GM20431 (cell line): ENCODE results near the gene CSGALNACT2.

ENCODE experiments used
- in situ Hi-C: fragments of 300-500 bp; cut with MseI, MboI; formaldehyde crosslinking; loops from one replicate; pipeline ENCODE4 v1.15.0; 2020; ENCODE audit warnings: low sequenced_read_pairs; ENCODE audit not compliant: unreplicated experiment

Gene CSGALNACT2

DNA sequence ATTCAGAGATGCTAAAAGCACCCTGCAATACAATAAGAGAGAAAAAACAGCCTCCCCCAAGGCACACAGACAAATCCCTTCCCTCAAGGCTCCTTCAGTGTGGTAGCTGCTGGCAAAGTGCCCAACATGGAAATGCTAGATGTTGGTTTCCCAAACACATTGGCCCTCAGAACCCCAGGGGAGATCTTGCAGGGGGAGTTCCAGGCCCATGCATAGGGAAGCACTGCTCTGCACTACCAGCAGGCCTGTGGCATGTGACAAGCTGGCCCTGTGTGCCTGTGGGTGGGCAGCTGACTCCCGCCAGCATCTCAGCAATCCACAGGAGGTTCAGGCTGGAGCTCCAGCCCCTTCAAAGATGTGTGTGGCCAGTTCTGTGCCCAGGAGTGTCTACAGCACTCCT, 16.8 kb upstream of the CSGALNACT2 start:
- in situ Hi-C loops: loop anchor here (25.0 kb wide), 1 partner anchor 259 kb away; no protein-coding TSS in a partner anchor

DNA sequence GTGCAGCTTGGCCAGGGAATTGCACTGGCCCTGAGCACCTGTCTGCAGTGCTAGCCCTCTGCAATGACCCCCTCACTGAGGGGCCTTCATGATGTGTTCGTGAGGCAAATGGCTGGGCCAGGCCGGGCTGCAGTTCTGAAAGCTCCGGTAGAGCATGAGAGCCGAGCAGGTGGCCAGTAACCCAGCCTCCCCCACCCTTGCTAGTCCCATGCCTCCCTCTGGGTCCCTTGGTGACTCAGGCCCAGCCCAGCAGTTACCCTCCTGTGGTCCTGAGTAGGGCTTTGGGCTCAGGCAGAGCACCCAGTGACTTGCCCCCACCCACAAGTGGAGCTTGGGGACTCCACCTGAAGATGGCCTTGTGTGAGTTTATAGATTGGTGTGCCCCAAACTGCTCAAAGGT, 16.1 kb upstream of the CSGALNACT2 start:
- in situ Hi-C loops: loop anchor here (25.0 kb wide), 1 partner anchor 260 kb away; no protein-coding TSS in a partner anchor

DNA sequence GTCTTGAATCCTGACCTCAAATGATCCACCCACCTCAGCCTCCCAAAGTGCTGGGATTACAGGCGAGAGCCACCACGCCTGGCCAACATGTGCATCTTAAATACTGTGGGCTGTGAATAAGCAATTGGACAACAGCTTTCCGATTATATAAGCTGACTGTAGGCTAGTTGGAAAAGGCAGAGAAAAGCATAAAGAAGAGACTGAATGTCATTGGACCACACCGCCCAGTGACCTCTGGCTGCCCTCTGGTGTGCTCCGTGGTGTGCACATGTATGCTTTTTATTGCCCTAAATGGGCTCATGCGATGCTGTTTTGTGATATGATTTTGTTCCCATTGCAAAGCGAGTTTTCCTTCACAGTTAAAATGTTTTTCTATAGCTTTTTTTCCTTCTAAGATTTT, 15.4 kb upstream of the CSGALNACT2 start:
- in situ Hi-C loops: loop anchor here (25.0 kb wide), 1 partner anchor 261 kb away; no protein-coding TSS in a partner anchor

DNA sequence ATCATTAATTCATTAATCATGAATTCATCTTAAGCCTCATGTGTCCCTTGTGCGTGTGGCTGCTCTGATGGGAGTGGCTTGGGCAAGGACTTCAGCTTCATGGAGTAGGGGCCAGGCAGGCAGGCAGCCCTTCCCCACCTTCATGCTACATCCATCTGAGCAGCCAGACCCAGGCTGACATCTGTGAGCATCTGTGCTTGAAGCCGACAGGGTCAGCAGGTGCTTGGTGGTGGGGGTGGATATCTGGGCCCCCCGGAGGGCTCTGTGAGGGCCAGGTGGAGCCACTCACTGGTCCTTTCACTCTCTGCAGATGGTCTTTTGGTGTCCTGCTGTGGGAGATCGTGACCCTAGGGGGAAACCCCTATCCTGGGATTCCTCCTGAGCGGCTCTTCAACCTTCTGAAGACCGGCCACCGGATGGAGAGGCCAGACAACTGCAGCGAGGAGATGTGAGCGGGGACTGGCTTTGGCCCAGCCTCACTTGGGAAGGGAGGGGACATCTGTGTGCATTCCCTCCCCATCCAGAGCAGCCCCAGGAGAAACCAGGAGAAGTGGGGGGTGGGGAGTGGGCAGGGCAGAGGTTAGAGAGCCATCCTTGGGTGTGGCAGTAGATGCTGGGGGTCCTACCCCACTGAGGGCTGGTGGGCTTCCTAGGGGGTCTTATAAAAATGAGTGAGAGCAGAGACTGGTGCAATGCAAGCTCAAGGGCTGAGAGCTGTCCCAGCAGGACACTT, 14.7 kb upstream of the CSGALNACT2 start:
- in situ Hi-C loops: loop anchor here (25.0 kb wide), 1 partner anchor 261 kb away; no protein-coding TSS in a partner anchor

DNA sequence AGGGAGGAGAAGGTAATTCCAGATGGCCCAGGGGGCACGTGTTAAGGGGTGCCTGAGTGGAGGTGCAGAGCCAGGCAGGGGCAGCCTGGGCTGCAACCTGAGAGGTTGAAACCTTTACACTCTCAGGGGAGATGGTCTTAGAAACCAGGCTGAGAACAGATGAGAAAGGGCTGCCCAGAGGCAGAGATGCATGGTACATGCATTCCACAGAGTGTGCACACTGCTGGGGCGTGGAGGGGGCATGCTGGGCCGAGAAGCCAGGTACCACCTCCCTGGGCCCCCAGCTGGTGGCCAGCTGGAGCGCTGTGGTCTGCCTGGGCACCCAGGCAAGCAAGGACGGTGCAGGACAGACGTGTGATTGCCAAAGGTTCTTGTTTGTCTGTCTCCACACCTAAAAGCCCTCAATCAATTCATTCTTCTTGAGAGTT, 14.1 kb upstream of the CSGALNACT2 start:
- in situ Hi-C loops: loop anchor here (25.0 kb wide), 1 partner anchor 262 kb away; no protein-coding TSS in a partner anchor

DNA sequence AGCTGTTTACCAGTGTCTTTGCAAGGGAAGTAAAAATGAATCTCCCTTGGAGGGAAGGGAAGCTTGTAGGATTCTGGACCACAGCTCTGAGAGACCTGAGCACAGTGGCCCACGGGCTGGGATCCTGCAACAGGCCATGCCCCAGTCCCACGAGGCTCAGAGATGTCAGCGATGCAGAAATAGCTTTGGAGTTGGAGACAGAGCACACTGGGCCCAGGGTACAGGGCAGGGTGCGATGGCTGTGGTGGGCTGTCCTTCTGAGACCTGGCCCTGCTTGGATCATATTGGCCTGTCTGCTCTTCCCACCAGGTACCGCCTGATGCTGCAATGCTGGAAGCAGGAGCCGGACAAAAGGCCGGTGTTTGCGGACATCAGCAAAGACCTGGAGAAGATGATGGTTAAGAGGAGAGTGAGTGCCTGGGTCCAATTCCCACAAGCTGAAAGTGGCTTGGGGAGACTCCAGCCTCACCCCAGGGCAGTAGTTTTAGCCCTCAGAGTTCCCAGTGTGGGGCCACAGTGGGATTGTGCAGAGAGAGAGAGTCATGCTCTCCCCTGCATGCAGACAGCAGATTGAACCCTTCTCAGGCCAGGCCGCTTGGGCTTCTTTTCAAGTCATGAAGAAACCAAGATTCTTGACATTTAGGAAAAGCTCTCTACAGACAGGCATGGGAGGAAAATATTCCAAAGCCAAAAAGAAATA, 13.5 kb upstream of the CSGALNACT2 start:
- in situ Hi-C loops: loop anchor here (25.0 kb wide), 1 partner anchor 262 kb away; no protein-coding TSS in a partner anchor

DNA sequence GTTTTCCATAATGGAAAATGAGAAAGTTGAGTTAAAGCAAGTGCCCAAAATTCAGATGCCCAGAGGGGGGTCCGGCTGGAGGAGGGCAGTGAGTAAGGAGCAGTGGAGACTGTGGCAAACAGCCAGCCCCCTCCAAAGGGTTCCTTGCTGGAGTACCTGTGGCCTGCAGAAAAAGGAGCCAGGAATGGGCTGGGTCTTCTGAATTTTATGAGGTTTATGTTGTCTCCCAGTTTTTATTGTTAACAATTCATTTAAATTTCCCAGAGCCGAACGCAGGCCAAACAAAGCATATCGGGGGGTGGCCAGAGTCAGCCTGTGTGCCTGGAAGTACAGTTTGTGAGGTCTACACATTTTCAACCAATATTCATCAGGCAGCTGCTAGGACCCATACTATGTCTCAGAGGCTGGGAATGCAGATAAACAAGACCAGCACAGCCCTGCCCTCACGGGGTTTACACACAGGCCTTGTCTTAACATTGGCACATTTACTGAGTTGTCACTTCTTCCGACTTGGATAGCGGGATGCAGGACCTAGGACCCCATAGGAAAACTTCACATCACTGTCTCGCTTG, 12.9 kb upstream of the CSGALNACT2 start:
- in situ Hi-C loops: no loop called here

DNA sequence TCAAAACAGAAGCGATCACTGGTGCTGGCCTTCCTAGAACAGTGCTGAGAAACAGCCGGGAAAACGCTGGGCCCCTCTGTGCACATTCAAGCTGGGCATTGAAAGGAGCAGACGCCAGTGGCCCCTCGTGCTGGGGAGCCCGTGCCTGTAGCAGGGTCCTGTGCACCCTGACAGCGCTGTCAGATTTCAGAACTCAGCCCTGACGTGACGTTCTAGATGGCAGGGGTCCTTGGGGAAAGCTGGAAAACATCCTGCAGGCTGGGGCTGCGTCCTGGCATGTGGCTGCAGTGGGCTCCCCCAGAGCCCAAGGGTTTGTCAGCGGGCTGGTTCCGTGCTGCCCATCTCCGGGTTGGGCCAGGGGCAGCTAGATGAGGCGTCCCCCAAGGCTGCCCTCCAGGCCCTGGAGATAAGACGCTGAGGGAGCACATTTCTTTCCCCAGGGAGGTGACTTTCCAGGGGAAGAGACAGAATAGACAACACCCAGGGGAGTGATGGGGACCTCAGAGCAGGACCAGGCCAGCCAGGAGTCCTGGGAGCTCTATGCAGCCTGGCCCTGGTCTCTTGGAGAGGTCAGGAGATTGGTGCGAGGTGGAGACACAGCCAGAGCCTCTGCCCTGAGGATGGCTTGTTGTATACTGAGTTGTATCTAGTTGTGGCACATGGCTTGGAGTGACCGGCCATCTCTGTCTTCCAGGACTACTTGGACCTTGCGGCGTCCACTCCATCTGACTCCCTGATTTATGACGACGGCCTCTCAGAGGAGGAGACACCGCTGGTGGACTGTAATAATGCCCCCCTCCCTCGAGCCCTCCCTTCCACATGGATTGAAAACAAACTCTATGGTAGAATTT, 12.1 kb upstream of the CSGALNACT2 start:
- in situ Hi-C loops: no loop called here

DNA sequence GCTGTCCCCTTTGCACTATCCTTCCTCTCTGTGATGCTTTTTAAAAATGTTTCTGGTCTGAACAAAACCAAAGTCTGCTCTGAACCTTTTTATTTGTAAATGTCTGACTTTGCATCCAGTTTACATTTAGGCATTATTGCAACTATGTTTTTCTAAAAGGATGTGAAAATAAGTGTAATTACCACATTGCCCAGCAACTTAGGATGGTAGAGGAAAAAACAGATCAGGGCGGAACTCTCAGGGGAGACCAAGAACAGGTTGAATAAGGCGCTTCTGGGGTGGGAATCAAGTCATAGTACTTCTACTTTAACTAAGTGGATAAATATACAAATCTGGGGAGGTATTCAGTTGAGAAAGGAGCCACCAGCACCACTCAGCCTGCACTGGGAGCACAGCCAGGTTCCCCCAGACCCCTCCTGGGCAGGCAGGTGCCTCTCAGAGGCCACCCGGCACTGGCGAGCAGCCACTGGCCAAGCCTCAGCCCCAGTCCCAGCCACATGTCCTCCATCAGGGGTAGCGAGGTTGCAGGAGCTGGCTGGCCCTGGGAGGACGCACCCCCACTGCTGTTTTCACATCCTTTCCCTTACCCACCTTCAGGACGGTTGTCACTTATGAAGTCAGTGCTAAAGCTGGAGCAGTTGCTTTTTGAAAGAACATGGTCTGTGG, 11.4 kb upstream of the CSGALNACT2 start:
- in situ Hi-C loops: no loop called here

DNA sequence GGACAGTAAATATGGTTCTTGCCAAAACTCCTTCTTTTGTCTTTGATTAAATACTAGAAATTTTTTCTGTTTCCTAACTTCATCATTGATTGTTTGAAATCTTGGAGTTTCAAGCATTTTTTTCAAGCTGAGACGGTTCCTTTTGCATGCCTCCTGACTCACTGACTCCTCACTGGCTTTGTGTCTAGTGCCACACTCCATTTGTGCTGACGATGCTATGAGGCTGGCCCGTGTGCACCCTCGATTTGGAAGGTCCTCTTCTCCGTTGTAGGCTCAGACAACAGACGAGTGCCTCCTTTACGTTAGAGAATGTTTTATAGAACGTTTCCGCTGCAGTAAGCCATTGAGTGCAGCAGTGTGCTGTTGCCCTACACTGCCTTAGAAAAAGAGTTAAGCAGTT, 10.8 kb upstream of the CSGALNACT2 start:
- in situ Hi-C loops: no loop called here

DNA sequence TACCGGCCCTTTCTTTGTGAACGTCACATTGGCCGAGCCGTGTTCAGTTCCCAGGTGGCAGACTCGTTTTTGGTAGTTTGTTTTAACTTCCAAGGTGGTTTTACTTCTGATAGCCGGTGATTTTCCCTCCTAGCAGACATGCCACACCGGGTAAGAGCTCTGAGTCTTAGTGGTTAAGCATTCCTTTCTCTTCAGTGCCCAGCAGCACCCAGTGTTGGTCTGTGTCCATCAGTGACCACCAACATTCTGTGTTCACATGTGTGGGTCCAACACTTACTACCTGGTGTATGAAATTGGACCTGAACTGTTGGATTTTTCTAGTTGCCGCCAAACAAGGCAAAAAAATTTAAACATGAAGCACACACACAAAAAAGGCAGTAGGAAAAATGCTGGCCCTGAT, 9.9 kb upstream of the CSGALNACT2 start:
- in situ Hi-C loops: no loop called here

DNA sequence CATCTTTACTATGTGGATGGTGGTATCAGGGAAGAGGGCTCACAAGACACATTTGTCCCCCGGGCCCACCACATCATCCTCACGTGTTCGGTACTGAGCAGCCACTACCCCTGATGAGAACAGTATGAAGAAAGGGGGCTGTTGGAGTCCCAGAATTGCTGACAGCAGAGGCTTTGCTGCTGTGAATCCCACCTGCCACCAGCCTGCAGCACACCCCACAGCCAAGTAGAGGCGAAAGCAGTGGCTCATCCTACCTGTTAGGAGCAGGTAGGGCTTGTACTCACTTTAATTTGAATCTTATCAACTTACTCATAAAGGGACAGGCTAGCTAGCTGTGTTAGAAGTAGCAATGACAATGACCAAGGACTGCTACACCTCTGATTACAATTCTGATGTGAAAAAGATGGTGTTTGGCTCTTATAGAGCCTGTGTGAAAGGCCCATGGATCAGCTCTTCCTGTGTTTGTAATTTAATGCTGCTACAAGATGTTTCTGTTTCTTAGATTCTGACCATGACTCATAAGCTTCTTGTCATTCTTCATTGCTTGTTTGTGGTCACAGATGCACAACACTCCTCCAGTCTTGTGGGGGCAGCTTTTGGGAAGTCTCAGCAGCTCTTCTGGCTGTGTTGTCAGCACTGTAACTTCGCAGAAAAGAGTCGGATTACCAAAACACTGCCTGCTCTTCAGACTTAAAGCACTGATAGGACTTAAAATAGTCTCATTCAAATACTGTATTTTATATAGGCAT, 9.1 kb upstream of the CSGALNACT2 start:
- in situ Hi-C loops: no loop called here

DNA sequence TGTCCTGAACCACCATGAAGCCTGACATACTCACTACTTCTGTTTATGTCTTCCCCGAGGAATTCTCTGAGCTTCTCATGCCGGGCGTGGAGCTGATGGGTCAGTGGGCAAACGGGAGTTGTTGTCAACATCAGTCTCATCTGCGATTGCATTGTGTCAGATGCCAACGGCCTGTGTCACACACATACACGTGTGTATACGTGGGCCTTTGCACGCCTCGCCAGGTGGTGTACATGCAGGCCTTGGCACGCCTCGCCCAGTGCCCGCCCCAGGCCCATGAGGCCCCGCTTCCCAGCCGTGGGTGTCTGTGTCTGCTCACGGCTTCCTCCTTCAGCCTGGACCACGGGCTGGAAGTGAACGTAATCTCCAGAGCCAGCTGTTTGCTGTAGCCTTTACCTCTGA, 7.5 kb upstream of the CSGALNACT2 start:
- in situ Hi-C loops: no loop called here

DNA sequence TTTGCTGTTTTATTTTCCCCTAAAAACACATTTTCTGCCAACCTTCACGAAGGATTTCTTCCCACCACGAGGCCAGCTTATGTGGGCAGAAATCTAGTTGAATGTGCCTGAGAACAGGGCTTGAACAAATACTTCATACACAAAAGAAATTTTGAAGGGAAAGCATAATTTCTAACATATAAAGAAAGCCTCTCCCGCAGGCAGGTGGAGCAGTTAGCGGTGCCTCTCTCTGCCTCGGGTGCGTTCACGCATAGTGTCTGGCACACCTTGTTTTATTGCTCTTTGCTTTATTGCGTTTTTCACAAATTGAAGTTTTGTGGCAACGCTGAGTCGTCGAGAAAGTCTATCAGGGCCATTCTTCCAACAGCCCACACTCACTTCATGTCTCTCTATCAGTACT, 7.0 kb upstream of the CSGALNACT2 start:
- in situ Hi-C loops: no loop called here

DNA sequence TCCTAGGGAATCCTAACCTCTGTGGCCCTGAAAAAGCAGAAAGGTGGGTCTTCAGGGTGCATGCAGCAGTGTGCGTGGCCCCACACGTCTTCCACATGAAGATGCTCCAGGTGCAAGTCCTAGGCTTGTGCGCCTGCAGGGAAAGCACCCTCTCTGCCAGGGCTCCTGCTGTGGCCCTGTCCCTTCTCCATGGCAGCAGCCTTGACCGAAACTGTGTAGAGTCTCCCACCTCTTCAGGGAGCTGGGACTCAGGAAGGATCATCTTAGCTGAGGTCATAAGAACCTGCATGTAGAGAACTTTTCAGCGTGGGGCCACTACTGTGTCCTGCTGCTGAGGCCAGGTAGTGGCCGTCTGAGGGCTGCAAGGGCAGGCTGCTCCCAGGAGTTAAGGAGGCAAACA, 6.3 kb upstream of the CSGALNACT2 start:
- in situ Hi-C loops: no loop called here

DNA sequence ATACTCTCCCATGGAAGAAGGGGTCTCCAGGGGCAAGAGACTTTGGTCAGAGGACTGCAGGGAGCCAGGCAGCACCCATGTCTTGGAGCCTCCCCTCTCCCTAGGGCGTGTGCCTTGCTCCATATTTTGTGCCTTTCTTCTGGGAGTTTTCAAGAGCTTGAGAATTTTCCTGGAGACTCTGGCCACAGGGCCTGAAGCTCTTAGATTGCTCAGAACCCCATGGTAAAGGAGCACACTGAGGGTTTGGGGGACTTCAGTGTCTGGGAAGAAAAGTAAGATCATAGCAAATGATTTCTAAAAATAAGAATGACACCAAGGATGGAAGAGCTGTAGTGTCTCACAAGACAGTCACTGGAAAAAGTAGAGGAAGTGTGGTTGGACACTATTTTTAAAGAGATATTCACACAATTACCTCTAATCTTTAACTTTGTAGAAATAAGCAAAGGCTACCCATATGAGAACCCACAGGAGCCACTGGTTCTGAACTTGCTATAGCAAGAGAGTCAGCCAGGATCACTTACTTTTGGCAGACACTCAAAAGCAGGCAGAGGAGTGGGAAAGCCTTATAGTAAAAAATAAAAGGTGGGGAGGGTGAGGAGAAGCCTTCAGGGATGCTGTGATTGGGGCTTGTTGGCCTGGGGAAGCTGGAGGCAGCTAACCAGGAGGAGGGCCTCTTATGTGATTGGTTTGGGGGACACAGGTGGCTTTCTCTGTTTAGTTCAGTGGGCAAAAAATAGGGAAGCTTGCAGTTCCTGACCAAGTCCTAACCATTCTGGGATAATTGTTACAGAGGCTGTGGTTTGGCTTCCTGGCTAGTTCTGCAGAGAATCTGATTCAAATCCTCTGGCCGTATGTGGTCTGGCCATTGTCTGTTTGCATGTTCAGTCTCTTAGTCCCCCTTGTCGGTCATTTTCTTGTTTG, 5.1 kb upstream of the CSGALNACT2 start:
- in situ Hi-C loops: no loop called here

DNA sequence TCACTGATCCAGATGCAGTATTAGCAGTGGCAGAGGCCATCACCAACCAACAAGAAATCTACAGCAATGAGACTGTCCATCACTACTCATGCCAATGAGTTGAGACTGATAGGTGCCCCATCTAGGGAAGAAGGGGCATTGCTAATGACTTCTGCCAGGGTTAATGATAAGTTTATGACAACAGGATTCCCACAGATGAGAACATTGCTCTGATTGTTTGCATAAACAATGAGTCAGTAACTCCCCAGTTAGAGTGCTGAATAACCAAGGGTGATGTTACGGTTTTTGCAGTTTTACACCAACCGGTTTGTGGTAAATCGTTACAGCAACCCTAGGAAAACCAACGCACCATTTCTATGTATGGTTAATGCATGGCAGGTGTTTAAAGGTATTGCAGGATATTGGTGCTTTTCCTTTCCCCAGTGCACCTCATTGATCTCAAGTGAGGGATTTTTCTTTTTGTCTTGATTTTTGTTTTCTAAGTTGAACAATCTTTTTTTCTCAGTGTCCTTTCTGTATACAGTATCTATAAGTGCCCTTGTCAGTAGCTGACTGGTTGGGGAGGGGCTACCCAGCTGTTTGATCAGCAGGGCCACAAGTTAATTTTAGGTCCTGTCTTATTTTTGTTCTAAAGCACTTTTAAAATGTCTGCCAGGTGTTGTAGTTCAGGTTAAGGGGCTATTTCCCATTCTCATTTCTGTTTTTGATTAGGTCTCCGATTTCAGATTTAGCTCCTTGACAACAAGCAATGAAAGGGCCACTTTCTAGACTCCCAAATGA, 3.9 kb upstream of the CSGALNACT2 start:
- in situ Hi-C loops: no loop called here
